Spinal cord (tissue), 10 donors: ENCODE results near the gene ERC2. TPM values are rescaled to one million over a fixed set of nuclear protein-coding genes. Genes with fewer than 3 reads are reported as not detected.
A peak's percentile ranks its signal among the peaks of the same experiment; 100 is the strongest.
"Not testable (repeated sequence)": the region's sequence is repeated elsewhere in the genome, so short reads cannot be mapped to it uniquely, and the experiment has no call there.

Experiments
- DNase-seq, 6 donors: peaks; one replicate each; pipeline versions ENCODE4 v3.0.0 to v3.0.0-alpha.2; 2013 to 2015; ENCODE audit warnings: low spot score in 6 of 6, low read depth in 4 of 6
- H3K27ac ChIP-seq: one replicate; pipeline ENCODE4 v1.5.1; 2013; ENCODE audit warnings: low read depth, low read length, control low read depth
- H3K27me3 ChIP-seq: one replicate; pipeline ENCODE4 v1.6.1; 2013; ENCODE audit warnings: low read length; ENCODE audit not compliant: control insufficient read depth, insufficient read depth
- H3K36me3 ChIP-seq: one replicate; pipeline ENCODE4 v1.6.1; 2013; ENCODE audit warnings: low read length; ENCODE audit not compliant: control insufficient read depth, insufficient read depth
- H3K4me1 ChIP-seq: one replicate; pipeline ENCODE4 v1.6.1; 2013; ENCODE audit warnings: low read length; ENCODE audit not compliant: control insufficient read depth, insufficient read depth
- H3K4me3 ChIP-seq: one replicate; pipeline ENCODE4 v1.5.1; 2013; ENCODE audit warnings: low read depth, low read length, control low read depth
- H3K9me3 ChIP-seq: one replicate; pipeline ENCODE4 v1.6.1; 2013; ENCODE audit warnings: low read length; ENCODE audit not compliant: control insufficient read depth, insufficient read depth
- WGBS: methylation state at CpG from one replicate; pipeline ENCODE4 v1.1.5; 2013; ENCODE audit warnings: missing lambda C conversion rate; ENCODE audit not compliant: insufficient coverage; 5-methylcytosine and 5-hydroxymethylcytosine counted together
- polyA plus RNA-seq, 2 donors: library from polyadenylated mRNA; unstranded; fragments of 120-200 nt; gene quantifications; one replicate each; pipeline ENCODE4 v1.2.1, GENCODE V29; 2013; ENCODE audit not compliant: insufficient read length in 2 of 2
- total RNA-seq, 2 donors: library from RNA; depleted of rRNA in 1 of 2; stranded (reverse); fragments of 120-200 nt in 1 of 2; fragments of >200 nt in 1 of 2; gene quantifications; one replicate each; pipeline versions ENCODE4 v1.2.3 to v1.2.4, GENCODE V29; 2013 to 2014
- donor health status: healthy.

ERC2 gene
- total and polyA plus RNA-seq, 4 donors, result 24.0 to 51.3 (median 29.7) TPM

DNA sequence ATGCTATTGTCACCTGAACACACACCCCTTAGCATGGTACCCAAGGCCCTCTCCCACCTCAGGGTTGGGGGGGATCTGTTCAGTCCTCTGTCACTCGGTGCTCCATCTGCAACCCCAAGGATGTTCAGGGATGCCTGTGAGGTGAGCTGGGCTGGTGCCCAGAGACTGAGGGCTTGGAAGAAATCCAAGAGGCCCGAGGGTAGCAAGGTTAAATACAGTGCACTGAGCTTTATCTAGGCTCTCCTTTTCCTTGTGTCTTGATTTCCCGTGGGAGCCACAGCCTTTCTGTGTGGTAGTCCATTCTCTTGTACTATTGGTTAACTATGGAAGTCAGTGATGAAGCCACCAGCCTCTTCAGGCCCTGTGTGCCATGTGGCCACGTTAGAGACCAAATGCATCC is 962.5 kb downstream of the ERC2 start:
- Histone ChIP-seq H3K36me3 (no peaks in the 10 kb centered on the region), H3K4me1 (no peaks in the 10 kb centered on the region), H3K27me3 (no peaks in the 10 kb centered on the region), H3K27ac (no peak overlapping the region), H3K4me3 (no peak overlapping the region), H3K9me3 (no peaks in the 10 kb centered on the region)
- WGBS, result 66% methylated on average over 3 of the region's 4 CpGs
- no peak for DNase-seq

DNA sequence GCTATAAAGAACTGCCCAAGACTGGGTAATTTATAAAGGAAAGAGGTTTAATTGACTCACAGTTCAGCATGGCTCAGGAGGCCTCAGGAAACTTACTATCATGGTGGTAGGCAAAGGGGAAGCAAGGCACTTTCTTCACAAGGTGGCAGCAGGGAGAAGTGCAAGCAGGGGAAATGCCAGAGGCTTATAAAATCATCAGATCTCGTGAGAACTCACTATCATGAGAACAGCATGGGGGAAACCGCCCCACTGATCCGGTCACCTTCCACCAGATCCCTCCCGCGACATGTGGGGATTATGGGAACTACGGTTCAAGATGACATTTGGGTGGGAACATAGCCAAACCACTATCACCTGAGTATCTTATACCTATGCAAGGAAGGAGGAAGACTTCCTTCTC is 963.2 kb downstream of the ERC2 start:
- H3K9me3 ChIP-seq, H3K27me3 ChIP-seq, H3K36me3 ChIP-seq, DNase-seq, H3K27ac ChIP-seq, H3K4me1 ChIP-seq, H3K4me3 ChIP-seq: not testable (repeated sequence)
- WGBS, result no CpG with 5 or more reads among the region's 6 CpGs

DNA sequence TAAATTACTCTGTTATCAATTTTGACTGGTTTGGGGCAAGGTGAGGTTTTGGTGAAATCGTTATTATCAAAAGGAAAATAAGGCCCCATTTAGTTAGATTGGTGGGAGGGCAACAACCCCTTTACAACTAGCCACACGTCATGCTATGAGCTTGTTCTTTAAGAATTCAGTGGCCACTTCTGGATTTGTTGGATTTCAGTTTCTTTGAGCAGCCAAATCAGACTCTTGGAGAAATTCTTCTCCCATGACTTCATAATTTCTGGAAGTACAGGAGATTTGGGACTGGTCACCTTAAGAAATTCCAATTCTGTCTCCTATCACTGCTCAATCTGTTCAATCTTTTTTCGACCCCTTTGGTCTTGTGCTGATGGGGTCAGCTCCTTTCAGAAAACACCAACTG is 966.4 kb downstream of the ERC2 start:
- 83% methylated on average over 1 of the region's 3 CpGs for WGBS
- Histone ChIP-seq H3K4me3 (no peak overlapping the region), H3K4me1 (no peaks in the 10 kb centered on the region), H3K27me3 (no peaks in the 10 kb centered on the region), H3K27ac (no peak overlapping the region), H3K36me3 (no peaks in the 10 kb centered on the region), H3K9me3 (no peaks in the 10 kb centered on the region)
- DNase-seq, result no peak

- no peaks in the 10 kb centered on the region for H3K4me1 ChIP-seq
- no peaks in the 10 kb centered on the region for H3K27me3 ChIP-seq
- H3K27ac ChIP-seq, result no peak overlapping the region
- H3K9me3 ChIP-seq, result no peaks in the 10 kb centered on the region
- H3K36me3 ChIP-seq, result no peaks in the 10 kb centered on the region
- 86% methylated on average over 1 of the region's 5 CpGs for WGBS
- H3K4me3 ChIP-seq, result no peak overlapping the region
- no peak for DNase-seq
Measured at GRCh38 chr3:55500555-55501330, 967.5 kb downstream of the ERC2 start.

DNA sequence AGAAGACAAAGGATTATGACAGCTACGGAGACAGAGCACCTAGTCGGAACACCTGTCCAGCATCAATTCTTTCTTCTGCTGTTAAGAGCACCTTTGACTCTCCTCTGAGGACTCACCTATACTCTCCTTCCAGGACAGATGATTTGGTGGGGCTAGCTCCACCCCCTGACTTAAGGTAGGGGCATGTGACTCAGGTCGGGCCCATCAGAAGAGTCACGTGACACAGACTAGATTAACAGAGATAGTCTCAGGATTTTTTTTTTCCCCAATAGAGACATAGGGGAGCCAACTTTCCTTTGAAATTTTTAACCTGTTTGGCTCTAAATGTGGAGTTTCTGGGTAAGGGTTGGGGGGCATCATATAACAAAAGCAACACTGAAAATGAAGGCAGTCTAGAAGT is 969.7 kb downstream of the ERC2 start:
- no peaks in the 10 kb centered on the region for H3K36me3 ChIP-seq
- no peaks in the 10 kb centered on the region for H3K27me3 ChIP-seq
- H3K4me3 ChIP-seq, result no peak overlapping the region
- H3K4me1 ChIP-seq, result no peaks in the 10 kb centered on the region
- WGBS, result 100% methylated on average over 1 of the region's 4 CpGs
- no peaks in the 10 kb centered on the region for H3K9me3 ChIP-seq
- no peak for DNase-seq
- no peak overlapping the region for H3K27ac ChIP-seq

GRCh38 chr3:55497250-55497649 is 971.0 kb downstream of the ERC2 start:
- H3K4me3 ChIP-seq, result no peak overlapping the region
- H3K4me1 ChIP-seq, result no peaks in the 10 kb centered on the region
- no peak for DNase-seq
- H3K36me3 ChIP-seq, result no peaks in the 10 kb centered on the region
- peaks cover 4% of the 10 kb centered on the region for H3K27me3 ChIP-seq
- no peak overlapping the region for H3K27ac ChIP-seq
- no peaks in the 10 kb centered on the region for H3K9me3 ChIP-seq

- Histone ChIP-seq H3K4me3 (no peak overlapping the region), H3K36me3 (no peaks in the 10 kb centered on the region), H3K27me3 (peaks cover 11% of the 10 kb centered on the region), H3K27ac (no peak overlapping the region), H3K4me1 (peaks cover under 1% of the 10 kb centered on the region), H3K9me3 (no peaks in the 10 kb centered on the region)
- 100% methylated on average over 1 of the region's 2 CpGs for WGBS
- DNase-seq, result no peak
Measured at GRCh38 chr3:55494976-55495375, 973.3 kb downstream of the ERC2 start.

- Histone ChIP-seq H3K27me3 (peaks cover 28% of the 10 kb centered on the region), H3K4me3 (no peak overlapping the region), H3K36me3 (no peaks in the 10 kb centered on the region), H3K9me3 (no peaks in the 10 kb centered on the region), H3K27ac (no peak overlapping the region), H3K4me1 (peaks cover 17% of the 10 kb centered on the region)
- WGBS, result 88% methylated on average over 4 of the region's 5 CpGs
- no peak for DNase-seq
Measured at GRCh38 chr3:55492976-55493375, 975.3 kb downstream of the ERC2 start.

DNA sequence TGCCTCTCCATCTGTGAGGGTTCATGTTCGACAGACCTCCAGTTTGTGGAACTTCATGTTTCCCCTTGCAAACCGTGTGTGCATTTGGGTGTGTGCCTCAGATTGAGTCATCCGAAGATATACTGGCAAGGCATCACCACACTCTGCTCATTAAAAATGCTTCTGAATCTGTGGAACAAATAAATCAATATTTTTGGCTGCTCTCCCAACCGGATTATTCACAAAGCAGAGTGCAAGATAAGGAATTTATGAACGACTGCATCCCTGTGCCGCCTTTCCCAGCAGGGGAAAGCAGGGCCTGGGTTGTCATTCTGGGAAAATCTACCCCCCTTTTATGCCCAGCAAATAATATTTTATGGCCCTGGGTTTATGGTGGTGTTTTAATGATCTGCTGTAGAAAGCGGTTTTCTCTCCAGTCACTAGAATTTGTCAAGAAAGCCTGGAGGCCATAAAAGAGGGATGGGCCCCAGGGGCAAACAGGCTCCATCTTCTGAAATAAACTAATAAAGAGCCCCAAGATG is 976.9 kb downstream of the ERC2 start:
- WGBS, result 100% methylated on average over 2 of the region's 7 CpGs
- Histone ChIP-seq H3K27ac (no peak overlapping the region), H3K4me3 (no peak overlapping the region), H3K27me3 (peaks cover 41% of the 10 kb centered on the region), H3K4me1 (peaks cover 32% of the 10 kb centered on the region), H3K9me3 (no peaks in the 10 kb centered on the region), H3K36me3 (no peaks in the 10 kb centered on the region)
- DNase-seq, result peak in 2 of 6 donors; percentile 52 to 96

- H3K4me3 ChIP-seq, result no peak overlapping the region
- no peak for DNase-seq
- H3K9me3 ChIP-seq, result no peaks in the 10 kb centered on the region
- H3K4me1 ChIP-seq, result peaks cover 40% of the 10 kb centered on the region
- H3K27ac ChIP-seq, result no peak overlapping the region
- H3K27me3 ChIP-seq, result peaks cover 49% of the 10 kb centered on the region
- no peaks in the 10 kb centered on the region for H3K36me3 ChIP-seq
- 73% methylated on average over 1 of the region's 3 CpGs for WGBS
Measured at GRCh38 chr3:55490276-55490913, 977.9 kb downstream of the ERC2 start.
